Stimulated activated naive CD4-positive, alpha-beta T cell (primary cell): ENCODE results near the gene NDUFS6.
"Not testable (repeated sequence)": the region's sequence is repeated elsewhere in the genome, so short reads cannot be mapped to it uniquely, and the experiment has no call there.

Source experiments
- DNase-seq, 6 experiments: peaks; one replicate each; lab custom pipeline; 2025; lab: John Stamatoyannopoulos, UW

Gene NDUFS6

GRCh38 chr5:1833264-1834021 lies 32.2 kb downstream of the NDUFS6 start:
- no peak for DNase-seq

- DNase-seq: no peak
These were observed 32.9 kb downstream of the NDUFS6 start for GRCh38 chr5:1834022-1834551.

GRCh38 chr5:1834721-1835429 lies 33.7 kb downstream of the NDUFS6 start:
- DNase-seq: no peak

DNA sequence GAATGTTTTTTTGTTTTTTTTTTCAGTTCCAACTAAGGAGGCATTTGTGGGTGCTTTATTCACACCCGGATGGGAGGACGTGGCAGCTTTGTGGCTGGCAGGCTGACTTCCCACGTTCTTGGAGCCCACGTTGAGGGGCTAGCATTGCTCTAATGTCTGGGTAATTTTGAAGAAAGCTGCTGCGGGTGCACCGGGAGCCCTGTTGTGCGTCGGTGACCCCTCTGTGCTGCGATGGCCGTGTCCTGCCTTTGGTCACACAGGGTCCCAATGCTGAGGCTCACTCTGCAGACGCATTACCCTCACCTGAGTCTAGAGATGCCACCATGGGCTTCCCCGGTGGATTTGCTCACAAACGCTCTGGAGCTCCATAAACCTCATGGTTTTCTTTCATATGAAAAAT lies 34.2 kb downstream of the NDUFS6 start:
- no peak for DNase-seq

DNA sequence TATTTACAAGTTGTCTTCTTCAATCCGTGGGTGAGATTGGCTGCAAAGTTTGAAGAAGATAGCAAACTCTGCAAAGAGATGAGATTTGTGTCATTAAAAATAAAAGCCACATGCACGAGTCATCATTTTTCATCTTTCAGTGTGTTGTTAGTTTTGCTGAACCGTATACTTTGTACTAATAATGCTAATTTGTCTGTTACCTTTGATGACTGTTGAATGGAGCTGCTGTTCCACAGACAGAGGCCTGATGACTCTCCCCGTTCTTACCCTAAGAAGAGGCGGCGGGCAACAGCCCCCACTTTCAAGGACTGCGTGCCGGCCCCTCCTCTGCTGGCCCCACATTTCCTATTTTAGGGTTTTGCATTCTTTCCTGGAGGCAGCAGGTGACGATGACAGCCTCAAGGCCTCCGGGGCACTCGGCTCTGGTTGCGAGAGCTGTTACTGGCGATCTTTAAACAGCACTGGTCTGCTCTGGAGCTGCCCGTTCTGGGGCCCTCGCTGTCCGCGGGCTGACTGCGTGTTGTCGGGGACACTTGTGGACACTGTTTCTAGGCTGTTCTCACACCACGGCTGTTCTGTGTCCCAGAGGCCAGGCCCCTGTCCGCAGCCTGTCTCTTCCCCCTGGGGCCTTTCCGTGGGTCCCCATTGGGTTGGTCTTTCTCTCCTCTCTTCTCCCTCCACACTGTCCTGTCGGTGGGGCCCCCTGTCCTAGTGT lies 35.1 kb downstream of the NDUFS6 start:
- DNase-seq: no peak

- no peak for DNase-seq
These were observed 36.0 kb downstream of the NDUFS6 start for GRCh38 chr5:1836891-1837880.

GRCh38 chr5:1838013-1838412 lies 36.8 kb downstream of the NDUFS6 start:
- DNase-seq: no peak

- no peak for DNase-seq
These were observed 38.9 kb downstream of the NDUFS6 start for GRCh38 chr5:1840071-1840547.

DNA sequence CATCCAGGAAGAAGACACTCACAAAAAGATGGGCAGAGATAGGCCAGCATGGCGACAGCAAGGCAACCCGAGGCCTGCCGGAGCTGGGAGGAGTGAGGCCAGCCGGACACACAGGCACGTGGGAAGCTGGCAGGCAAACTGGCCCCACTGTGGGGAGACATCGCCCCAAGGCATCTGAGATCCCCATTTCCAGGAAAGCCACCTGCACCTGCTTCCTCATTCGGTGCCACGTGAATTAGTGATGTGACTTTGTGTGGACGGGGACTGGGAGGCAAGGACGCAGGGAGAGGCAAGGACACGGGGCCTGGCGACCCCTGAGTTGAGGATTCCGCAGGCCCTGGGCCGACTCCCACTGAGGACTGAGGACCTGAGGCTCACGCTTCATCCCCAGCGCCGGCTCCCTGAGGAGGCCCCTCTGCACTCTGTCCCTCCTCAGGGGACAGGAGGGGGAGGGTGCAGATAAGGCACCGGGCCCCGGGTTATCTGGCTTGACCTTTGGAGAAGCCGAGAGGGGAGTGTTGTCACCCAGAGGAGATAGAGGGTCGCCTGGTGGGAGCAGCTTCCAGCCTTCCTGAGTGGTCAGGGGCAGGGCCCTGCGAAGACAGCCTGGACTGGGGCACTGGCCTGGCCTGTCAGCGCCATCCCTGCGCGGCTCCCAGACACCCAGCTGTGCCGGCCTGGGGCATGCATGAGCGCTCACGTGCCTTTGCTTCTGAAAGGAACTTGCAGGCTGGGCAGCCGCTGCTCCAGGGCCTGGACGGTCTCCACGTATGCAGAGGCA lies 39.7 kb downstream of the NDUFS6 start:
- no peak for DNase-seq

DNA sequence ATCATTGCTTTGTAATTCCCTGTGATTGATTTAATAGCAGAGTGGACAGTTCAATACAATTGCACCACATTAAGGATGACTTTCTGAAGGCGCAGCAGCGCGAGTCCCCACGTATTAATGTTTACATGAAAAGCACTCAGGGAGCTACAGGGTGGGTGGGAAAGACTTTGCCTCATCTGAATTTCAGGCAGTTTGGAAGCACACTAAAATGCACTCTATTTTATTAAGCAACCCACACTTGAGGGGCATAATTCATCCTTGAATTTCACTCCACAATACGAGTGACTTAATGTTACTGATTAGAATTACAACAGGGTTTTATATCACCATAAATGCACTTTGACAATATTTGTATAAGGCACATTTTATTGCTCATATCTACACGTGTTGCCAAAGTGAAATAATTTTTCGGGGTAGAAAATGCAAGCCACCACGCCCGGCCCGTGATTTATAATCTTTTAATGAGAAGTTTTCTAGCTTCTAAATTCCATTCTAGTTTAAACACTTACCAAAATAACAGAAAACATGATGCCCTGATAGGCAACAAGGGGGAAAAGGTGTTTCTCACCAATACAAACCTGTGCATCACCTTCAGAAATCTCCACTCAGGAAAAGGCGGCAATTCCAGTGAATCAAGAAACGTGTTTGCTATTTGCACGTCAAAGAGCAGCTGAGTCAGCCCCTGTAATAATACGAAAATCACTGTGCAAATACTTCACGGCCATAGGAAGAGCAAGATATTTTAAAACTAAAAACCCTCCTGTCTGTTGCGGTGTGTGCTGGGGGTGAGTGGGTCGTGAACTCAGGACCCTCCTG lies 41.0 kb downstream of the NDUFS6 start:
- DNase-seq: no peak

- DNase-seq: not testable (repeated sequence)
These were observed 42.6 kb downstream of the NDUFS6 start for GRCh38 chr5:1843761-1844160.

GRCh38 chr5:1844708-1845436 lies 43.7 kb downstream of the NDUFS6 start:
- no peak for DNase-seq

DNA sequence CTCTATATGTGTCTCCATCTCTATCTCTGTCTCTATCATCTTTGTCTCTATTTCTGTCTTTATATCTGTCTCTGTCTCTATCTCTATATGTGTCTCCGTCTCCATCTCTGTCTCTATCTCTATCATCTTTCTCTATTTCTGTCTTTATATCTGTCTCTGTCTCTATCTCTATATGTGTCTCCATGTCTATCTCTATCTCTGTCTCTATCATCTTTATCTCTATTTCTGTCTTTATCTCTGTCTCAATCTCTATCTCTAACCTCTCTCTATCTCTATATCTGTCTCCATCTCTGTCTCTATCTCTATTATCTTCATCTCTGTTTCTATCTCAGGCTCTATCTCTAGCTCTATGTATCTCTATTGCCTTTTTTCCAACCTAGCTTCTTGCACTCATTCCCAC lies 44.5 kb downstream of the NDUFS6 start:
- DNase-seq: no peak

- DNase-seq: no peak
These were observed 45.4 kb downstream of the NDUFS6 start for GRCh38 chr5:1846583-1846982.

DNA sequence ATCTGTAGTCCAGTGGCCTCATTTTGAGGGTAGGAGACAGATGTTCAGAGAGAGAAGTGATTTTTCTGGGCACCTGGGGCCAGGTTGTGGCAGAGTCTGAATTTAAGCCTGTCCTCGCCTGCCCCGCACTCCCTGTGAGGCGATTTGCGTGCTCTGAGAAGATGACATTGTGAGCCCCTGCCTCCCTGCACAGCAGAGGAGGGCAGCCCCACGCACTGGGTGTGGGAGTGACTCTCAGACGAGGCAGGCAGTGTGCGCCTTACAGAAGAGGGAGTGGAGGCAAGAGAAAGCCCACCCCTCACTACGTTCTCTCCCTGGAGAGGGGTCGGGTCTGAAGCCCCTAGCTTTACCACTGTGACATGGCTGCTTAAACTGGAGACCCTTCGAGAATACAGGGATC lies 45.8 kb downstream of the NDUFS6 start:
- no peak for DNase-seq

DNA sequence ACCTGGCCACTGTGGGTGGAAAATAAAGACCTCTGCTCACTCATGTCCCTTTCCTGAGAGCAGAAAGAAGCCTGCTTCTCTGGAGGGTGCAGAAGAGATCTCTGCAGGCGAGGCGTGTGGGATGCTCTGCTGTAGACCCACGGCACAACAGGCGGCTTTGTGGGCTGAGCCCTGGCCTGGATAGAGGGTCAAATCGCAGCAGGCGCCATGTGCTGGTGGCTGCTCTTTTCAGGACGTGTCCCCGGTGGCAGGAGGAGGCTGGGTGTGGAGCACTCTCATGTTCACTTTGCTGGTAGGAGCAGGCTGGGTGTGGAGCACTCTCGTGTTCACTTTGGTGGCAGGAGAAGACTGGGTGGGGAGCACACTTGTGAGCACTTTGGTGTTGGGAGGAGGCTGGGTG lies 46.4 kb downstream of the NDUFS6 start:
- no peak for DNase-seq

- no peak for DNase-seq
These were observed 49.3 kb downstream of the NDUFS6 start for GRCh38 chr5:1850324-1851154.
